ENCODE measurements around the gene CPPED1. TPM values are rescaled to one million over a fixed set of nuclear protein-coding genes. Genes with fewer than 3 reads are reported as not detected.

The CPPED1 gene
- polyA plus RNA-seq, 3 donors: 100 to 292 (median 259) TPM

DNA sequence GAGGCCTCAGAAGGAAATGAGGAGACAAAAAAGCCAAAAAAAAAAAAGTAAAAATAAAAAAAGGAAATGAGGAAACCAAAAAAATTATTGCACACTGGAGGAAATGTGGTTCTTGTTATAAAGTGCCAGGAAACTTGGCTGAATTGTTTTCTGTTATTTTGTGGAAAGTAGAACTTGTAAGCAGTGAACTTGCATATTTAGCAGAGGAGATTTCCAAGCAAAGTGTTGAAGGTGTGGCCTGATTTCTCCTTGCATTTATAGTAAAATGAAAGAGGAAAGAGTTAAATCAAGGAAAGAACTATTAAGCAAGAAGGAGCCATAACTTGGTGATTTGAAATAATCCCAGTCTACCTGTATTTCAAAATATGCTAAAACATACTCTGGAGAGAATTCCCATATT lies 34.1 kb upstream of the CPPED1 start:
- H3K9me3 Mint-ChIP-seq: peaks cover 2 to 22% (median 15%) of the 10 kb centered on the region in 7 donors
- H3K4me3 Mint-ChIP-seq: peak overlapping the region in 1 of 2 donors; percentile 4
- peaks cover 31% of the 10 kb centered on the region for H3K4me1 Mint-ChIP-seq

DNA sequence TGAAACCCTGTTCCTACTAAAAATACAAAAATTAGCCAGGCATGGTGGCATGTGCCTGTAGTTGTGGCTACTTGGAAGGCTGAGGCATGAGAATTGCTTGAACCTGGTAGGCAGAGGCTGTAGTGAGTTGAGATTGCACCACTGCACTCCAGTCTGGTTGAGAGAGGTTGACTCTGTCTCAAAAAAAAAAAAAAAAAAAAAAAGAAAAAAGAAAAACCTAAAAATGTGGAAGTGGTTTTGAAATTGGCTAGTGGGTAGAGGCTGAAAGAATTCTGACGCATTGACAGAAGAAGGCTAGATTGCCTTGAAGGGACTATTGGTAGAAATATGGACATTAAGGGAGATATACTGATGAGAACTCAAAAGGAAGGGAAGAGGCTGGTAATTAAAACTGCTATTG lies 33.6 kb upstream of the CPPED1 start:
- intact Hi-C loops (cut with micrococcal nuclease): no loop called here
- Mint-ChIP-seq H3K36me3 (no peaks in the 10 kb centered on the region), H3K9me3 (peaks cover 2 to 22% (median 15%) of the 10 kb centered on the region in 7 donors), H3K4me3 (peak overlapping the region in 1 of 2 donors; percentile 4), H3K4me1 (peaks cover 31% of the 10 kb centered on the region), H3K27me3 (ENCODE audit: low read depth in 3 of 3) (peaks cover under 1 to 10% (median 4%) of the 10 kb centered on the region in 3 donors), H3K27ac (peak overlapping the region; percentile 16 to 79 (median 71))
- Histone ChIP-seq H3K27ac (ENCODE audit: low read depth in 1 of 2, low read length in 2 of 2) (peak overlapping the region in 1 of 2 donors; percentile 49), H3K36me3 (replicated peaks in 1 of 2; ENCODE audit: control insufficient read depth in 1 of 2, insufficient read depth in 2 of 2, low read length in 2 of 2) (no peaks in the 10 kb centered on the region), H3K27me3 (ENCODE audit: control insufficient read depth in 2 of 2, insufficient read depth in 2 of 2, low read length in 2 of 2) (peaks cover 0 to 3% of the 10 kb centered on the region in 2 donors), H3K4me3 (replicated peaks in 1 of 3; ENCODE audit: low read depth in 2 of 3, low read length in 3 of 3) (no peak overlapping the region), H4K20me1 (ENCODE audit: insufficient read depth, low read length) (no peaks in the 10 kb centered on the region), H2AFZ (ENCODE audit: insufficient read depth, low read depth, low read length, poor library complexity, severe bottlenecking) (no peak overlapping the region), H3K4me2 (replicated peaks; ENCODE audit: extremely low read depth, low read length, poor library complexity, severe bottlenecking) (peak overlapping the region; percentile 5), H3K79me2 (ENCODE audit: insufficient read depth, low read length) (no peaks in the 10 kb centered on the region), H3K4me1 (ENCODE audit: control insufficient read depth in 1 of 2, insufficient read depth in 2 of 2, low read length in 2 of 2) (peaks cover 14 to 25% of the 10 kb centered on the region in 2 donors), H3K9me3 (replicated peaks in 1 of 2; ENCODE audit: control insufficient read depth in 1 of 2, insufficient read depth in 1 of 2, low read length in 2 of 2) (peaks cover 0 to 7% of the 10 kb centered on the region in 2 donors), H3K9ac (ENCODE audit: insufficient read depth, low read length, poor library complexity, severe bottlenecking) (no peak overlapping the region)
- WGBS (ENCODE audit: insufficient coverage): 0% methylated on average over 1 of the region's 1 CpG
- DNase-seq: peak; percentile 15 to 24 (median 22)
- TF ChIP-seq CTCF (IDR thresholded peaks at IDR 0.05): no peak

More for the DNA sequence above, 34.1 kb upstream of the CPPED1 start:
- peak overlapping the region in 1 of 3 experiments; percentile 30 for H3K4me3 ChIP-seq (replicated peaks in 1 of 3; ENCODE audit: low read depth in 2 of 3, low read length in 3 of 3)
- H4K20me1 ChIP-seq (ENCODE audit: insufficient read depth, low read length): no peaks in the 10 kb centered on the region
- peaks cover 0 to 7% of the 10 kb centered on the region in 2 donors for H3K9me3 ChIP-seq (replicated peaks in 1 of 2; ENCODE audit: control insufficient read depth in 1 of 2, insufficient read depth in 1 of 2, low read length in 2 of 2)
- no peaks in the 10 kb centered on the region for H3K79me2 ChIP-seq (ENCODE audit: insufficient read depth, low read length)
- Mint-ChIP-seq H3K36me3 (no peaks in the 10 kb centered on the region), H3K27ac (peak overlapping the region; percentile 38 to 79 (median 71)), H3K27me3 (ENCODE audit: low read depth in 3 of 3) (peaks cover 0 to 9% (median 4%) of the 10 kb centered on the region in 3 donors)
- H3K27ac ChIP-seq (ENCODE audit: low read depth in 1 of 2, low read length in 2 of 2): peak overlapping the region in 1 of 2 donors; percentile 49
- H3K36me3 ChIP-seq (replicated peaks in 1 of 2; ENCODE audit: control insufficient read depth in 1 of 2, insufficient read depth in 2 of 2, low read length in 2 of 2): no peaks in the 10 kb centered on the region
- H3K4me1 ChIP-seq (ENCODE audit: control insufficient read depth in 1 of 2, insufficient read depth in 2 of 2, low read length in 2 of 2): peaks cover 14 to 25% of the 10 kb centered on the region in 2 donors
- no peak overlapping the region for H2AFZ ChIP-seq (ENCODE audit: insufficient read depth, low read depth, low read length, poor library complexity, severe bottlenecking)
- intact Hi-C loops (cut with micrococcal nuclease): no loop called here
- no peak overlapping the region for H3K9ac ChIP-seq (ENCODE audit: insufficient read depth, low read length, poor library complexity, severe bottlenecking)
- peaks cover 0 to 3% of the 10 kb centered on the region in 2 donors for H3K27me3 ChIP-seq (ENCODE audit: control insufficient read depth in 2 of 2, insufficient read depth in 2 of 2, low read length in 2 of 2)
- TF ChIP-seq CTCF (IDR thresholded peaks at IDR 0.05): no peak
- DNase-seq: no peak
- H3K4me2 ChIP-seq (replicated peaks; ENCODE audit: extremely low read depth, low read length, poor library complexity, severe bottlenecking): peak overlapping the region; percentile 5
